B cell (primary cell): ENCODE measurements around the gene TCF25. TPM values are rescaled to one million over a fixed set of nuclear protein-coding genes. Genes with fewer than 3 reads are reported as not detected.

Experiments
- ATAC-seq: fragments of 200-7000 bp; cut with Tn5 transposase; one replicate; pipeline ENCODE4 v1.10.0; 2021; ENCODE audit warnings: low read depth, mild to moderate bottlenecking, moderate number of reproducible peaks, moderate library complexity
- CTCF ChIA-PET: fragments of 350-600 bp; sonication (Branson Sonifier 250); formaldehyde crosslinking; loops from one replicate; lab custom pipeline; 2021; ENCODE audit warnings: antibody characterized with exemption, inconsistent platforms; lab: Charles Lee
- POLR2A ChIA-PET: fragments of 350-600 bp; sonication (Branson Sonifier 250); formaldehyde crosslinking; loops from one replicate; lab custom pipeline; 2021; ENCODE audit warnings: antibody characterized with exemption; lab: Charles Lee
- DNase-seq: peaks from one replicate; pipeline ENCODE4 v3.0.0; 2013
- H2AFZ ChIP-seq: 2 replicates; pipeline ENCODE4 v1.6.1; 2012; ENCODE audit warnings: mild to moderate bottlenecking, low read depth, low read length; ENCODE audit not compliant: insufficient read depth, poor library complexity, severe bottlenecking
- H3K27ac ChIP-seq, 2 donors: 1 replicate in 1 of 2; 2 replicates in 1 of 2; pipeline ENCODE4 v1.5.1; 2012 to 2013; ENCODE audit warnings: low read length in 2 of 2, mild to moderate bottlenecking in 2 of 2, moderate library complexity in 1 of 2
- H3K27me3 ChIP-seq, 4 experiments: fragments of 200-600 bp in 1 of 4; sonication (generic) in 1 of 4; replicated peaks in 1 of 4; 1 replicate in 2 of 4; 2 replicates in 2 of 4; pipeline versions ENCODE4 v1.6.1 to v1.7.0; 2013 to 2016; ENCODE audit warnings: low read length in 3 of 4, mild to moderate bottlenecking in 2 of 4, mixed read lengths in 1 of 4, moderate library complexity in 1 of 4; ENCODE audit not compliant: insufficient read depth in 4 of 4, control insufficient read depth in 3 of 4; ENCODE audit errors: control extremely low read depth in 1 of 4
- H3K36me3 ChIP-seq, 2 experiments: replicated peaks in 1 of 2; 1 replicate in 1 of 2; 2 replicates in 1 of 2; pipeline versions ENCODE4 v1.6.1 to v1.7.1; 2013; ENCODE audit warnings: low read length in 1 of 2; ENCODE audit not compliant: insufficient read depth in 2 of 2, control insufficient read depth in 1 of 2; ENCODE audit errors: control extremely low read depth in 1 of 2, extremely low read depth in 1 of 2
- H3K4me1 ChIP-seq, 2 donors: fragments of 200-600 bp in 1 of 2; sonication (generic) in 1 of 2; 1 replicate in 1 of 2; 2 replicates in 1 of 2; pipeline versions ENCODE4 v1.5.1 to v1.6.1; 2013 to 2017; ENCODE audit warnings: low read length in 2 of 2; ENCODE audit not compliant: control insufficient read depth in 2 of 2, insufficient read depth in 2 of 2
- H3K4me2 ChIP-seq: replicated peaks from 2 replicates; pipeline ENCODE3; 2012; ENCODE audit warnings: mild to moderate bottlenecking, low read depth, low read length; ENCODE audit not compliant: poor library complexity, severe bottlenecking
- H3K4me3 ChIP-seq, 5 experiments: fragments of 200-600 bp in 1 of 5; sonication (generic) in 1 of 5; 1 replicate in 3 of 5; 2 replicates in 2 of 5; pipeline versions ENCODE4 v1.5.1 to v1.7.0; 2011 to 2016; ENCODE audit warnings: low read length in 4 of 5, mild to moderate bottlenecking in 4 of 5, low read depth in 2 of 5, control low read depth in 1 of 5, moderate library complexity in 1 of 5; ENCODE audit not compliant: insufficient read depth in 1 of 5; ENCODE audit errors: control extremely low read depth in 1 of 5, extremely low read depth in 1 of 5
- H3K79me2 ChIP-seq: fragments of 200-600 bp; sonication (generic); one replicate; pipeline ENCODE4 v1.6.0; 2016; ENCODE audit warnings: low read length; ENCODE audit not compliant: control insufficient read depth, insufficient read depth
- H3K9ac ChIP-seq: fragments of 200-600 bp; sonication (generic); 2 replicates; pipeline ENCODE4 v1.6.1; 2017; ENCODE audit warnings: mild to moderate bottlenecking, low read length, moderate library complexity
- H3K9me3 ChIP-seq, 3 donors: one replicate each; pipeline versions ENCODE4 v1.6.1 to v1.7.1; 2013; ENCODE audit warnings: low read length in 2 of 3; ENCODE audit not compliant: control insufficient read depth in 2 of 3, insufficient read depth in 1 of 3; ENCODE audit errors: control extremely low read depth in 1 of 3
- H4K20me1 ChIP-seq: 2 replicates; pipeline ENCODE4 v1.6.0; 2012; ENCODE audit warnings: mild to moderate bottlenecking, low read length; ENCODE audit not compliant: insufficient read depth, control insufficient read depth, poor library complexity, severe bottlenecking
- H3K27ac Mint-ChIP-seq: one replicate; pipeline ENCODE4 v1.8.0; 2021; ENCODE audit warnings: mixed read lengths
- H3K27me3 Mint-ChIP-seq: one replicate; pipeline ENCODE4 v1.8.0; 2021; ENCODE audit warnings: mixed read lengths
- H3K4me1 Mint-ChIP-seq: one replicate; pipeline ENCODE4 v1.8.0; 2021; ENCODE audit warnings: mixed read lengths
- H3K4me3 Mint-ChIP-seq: one replicate; pipeline ENCODE4 v1.8.0; 2021; ENCODE audit warnings: mixed read lengths
- H3K9me3 Mint-ChIP-seq: one replicate; pipeline ENCODE4 v1.8.0; 2022; ENCODE audit warnings: mixed read lengths; ENCODE audit not compliant: insufficient read depth
- EZH2 ChIP-seq: IDR thresholded peaks from 2 replicates; pipeline ENCODE4 v1.6.1; 2012; ENCODE audit warnings: borderline replicate concordance, low read depth, mild to moderate bottlenecking, moderate library complexity, low read length; ENCODE audit not compliant: insufficient read depth, poor library complexity, severe bottlenecking
- WGBS: methylation state at CpG from one replicate; pipeline ENCODE4 v1.1.5; 2013; ENCODE audit warnings: missing lambda C conversion rate; ENCODE audit not compliant: insufficient coverage; 5-methylcytosine and 5-hydroxymethylcytosine counted together
- intact Hi-C: fragments of 100-400 bp; cut with micrococcal nuclease; formaldehyde crosslinking; loops from one replicate; pipeline ENCODE4 v1.10.0; 2022
- polyA plus RNA-seq: library from polyadenylated mRNA; depleted of rRNA; stranded (reverse); fragments of >200 nt; gene quantifications from 2 replicates; pipeline ENCODE4 v1.2.3, GENCODE V29; 2012
- total RNA-seq, 2 donors: library from RNA; stranded (reverse); fragments of 120-200 nt in 1 of 2; gene quantifications; 1 replicate in 1 of 2; 2 replicates in 1 of 2; pipeline versions ENCODE4 v1.2.3 to v1.2.4, GENCODE V29; 2013 to 2022
- TF ChIP-seq, protein P1 (sequence below): fragments of 200-600 bp; IDR thresholded peaks from one replicate; pipeline ENCODE4 v1.8.0; 2022; ENCODE audit warnings: antibody characterized with exemption, mild to moderate bottlenecking

Gene TCF25
- total and polyA plus RNA-seq, 2 donors (not counting 1 experiment from before 2014, with no cell fraction given): 200 to 444 TPM

DNA sequence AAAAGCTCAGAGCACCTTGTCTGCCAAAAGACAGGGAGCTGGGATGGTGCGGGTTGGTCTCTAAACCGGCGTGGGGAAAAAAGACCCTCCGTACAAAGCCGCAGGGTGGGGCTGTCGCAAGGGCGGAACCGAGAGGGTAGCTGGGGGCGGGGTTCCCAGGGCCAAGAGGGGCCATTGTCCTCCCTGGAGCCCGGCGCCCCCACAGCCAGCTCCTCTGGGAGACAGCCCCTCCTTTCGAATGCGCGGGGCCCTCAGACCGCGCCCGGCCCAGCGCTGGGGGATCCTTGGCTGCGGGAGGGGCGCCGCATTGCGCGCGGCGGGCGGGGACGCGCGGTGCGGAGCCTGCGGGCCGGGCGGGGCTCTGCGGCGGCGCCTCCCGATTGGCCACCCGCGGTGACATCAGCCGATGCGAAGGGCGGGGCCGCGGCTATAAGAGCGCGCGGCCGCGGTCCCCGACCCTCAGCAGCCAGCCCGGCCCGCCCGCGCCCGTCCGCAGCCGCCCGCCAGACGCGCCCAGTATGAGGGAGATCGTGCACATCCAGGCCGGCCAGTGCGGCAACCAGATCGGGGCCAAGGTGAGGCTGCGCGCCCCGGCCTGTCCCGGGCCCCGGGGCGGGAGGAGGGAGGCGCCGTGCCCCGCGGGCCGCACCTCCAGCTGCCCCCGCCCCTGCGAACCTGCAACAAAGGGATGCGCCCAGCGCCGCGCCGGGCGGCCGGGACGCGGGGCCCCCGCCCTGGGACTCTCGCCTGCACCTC is 49.7 kb downstream of the TCF25 start, which contains the start of gene TUBB3:
TSS of gene TUBB3 (plus strand) at position 459 of the 756 bp plus-strand sequence. CDS start at position 519, 60 bp downstream.
- peaks cover 34% of the 10 kb centered on the region for H4K20me1 ChIP-seq
- TF ChIP-seq, protein P1, sequence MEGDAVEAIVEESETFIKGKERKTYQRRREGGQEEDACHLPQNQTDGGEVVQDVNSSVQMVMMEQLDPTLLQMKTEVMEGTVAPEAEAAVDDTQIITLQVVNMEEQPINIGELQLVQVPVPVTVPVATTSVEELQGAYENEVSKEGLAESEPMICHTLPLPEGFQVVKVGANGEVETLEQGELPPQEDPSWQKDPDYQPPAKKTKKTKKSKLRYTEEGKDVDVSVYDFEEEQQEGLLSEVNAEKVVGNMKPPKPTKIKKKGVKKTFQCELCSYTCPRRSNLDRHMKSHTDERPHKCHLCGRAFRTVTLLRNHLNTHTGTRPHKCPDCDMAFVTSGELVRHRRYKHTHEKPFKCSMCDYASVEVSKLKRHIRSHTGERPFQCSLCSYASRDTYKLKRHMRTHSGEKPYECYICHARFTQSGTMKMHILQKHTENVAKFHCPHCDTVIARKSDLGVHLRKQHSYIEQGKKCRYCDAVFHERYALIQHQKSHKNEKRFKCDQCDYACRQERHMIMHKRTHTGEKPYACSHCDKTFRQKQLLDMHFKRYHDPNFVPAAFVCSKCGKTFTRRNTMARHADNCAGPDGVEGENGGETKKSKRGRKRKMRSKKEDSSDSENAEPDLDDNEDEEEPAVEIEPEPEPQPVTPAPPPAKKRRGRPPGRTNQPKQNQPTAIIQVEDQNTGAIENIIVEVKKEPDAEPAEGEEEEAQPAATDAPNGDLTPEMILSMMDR: no peak
- peak; percentile 90 for TF ChIP-seq EZH2
- ChIA-PET CTCF (interaction anchor here (0.9 to 1.8 kb wide), 3 partner anchors 13 to 218 kb away, joined by 3 to 11 read pairs (median 3); no protein-coding TSS in a partner anchor), POLR2A (interaction anchor here (0.5 to 0.8 kb wide), 2 partner anchors 78 to 86 kb away, joined by 3 to 7 read pairs; no protein-coding TSS in a partner anchor)
- H3K9me3 Mint-ChIP-seq: no peaks in the 10 kb centered on the region
- peaks cover 45% of the 10 kb centered on the region for H3K4me1 Mint-ChIP-seq
- no peak within 1 kb of the TSS for H3K27ac Mint-ChIP-seq
- H3K27me3 Mint-ChIP-seq: peaks cover 27% of the 10 kb centered on the region
- DNase-seq (peak; percentile 68), ATAC-seq (peak; percentile 43)
- H3K9ac ChIP-seq: peak within 1 kb of the TSS; percentile 52
- no peaks in the 10 kb centered on the region for H3K36me3 ChIP-seq
- H3K27me3 ChIP-seq: peaks cover 0 to 88% (median 47%) of the 10 kb centered on the region in 4 experiments
- peak within 1 kb of the TSS; percentile 32 to 55 (median 39) for H3K4me3 ChIP-seq
- H3K4me2 ChIP-seq: peak within 1 kb of the TSS; percentile 93
- no peaks in the 10 kb centered on the region for H3K79me2 ChIP-seq
- H3K9me3 ChIP-seq: peaks cover 0 to 53% (median 0%) of the 10 kb centered on the region in 3 donors
- peak within 1 kb of the TSS; percentile 77 for H3K4me3 Mint-ChIP-seq
- peaks cover 64 to 65% of the 10 kb centered on the region in 2 donors for H3K4me1 ChIP-seq
- WGBS: under 1% methylated on average over 88 of the region's 88 CpGs
- intact Hi-C loops: loop anchor here (10.0 kb wide), 1 partner anchor 92 kb away; the partner anchor contains the start of gene DBNDD1
- peak within 1 kb of the TSS; percentile 58 for H2AFZ ChIP-seq
- no peak within 1 kb of the TSS for H3K27ac ChIP-seq
